ENCODE measurements around the gene FAM240B.

Gene FAM240B

GRCh38 chr9:38673399-38674193 lies 46.3 kb downstream of the FAM240B start:
- CTCF ChIA-PET, result interaction anchor here (1.1 to 5.4 kb wide), 5 partner anchors 8 to 34 kb away, joined by 3 to 38 read pairs (median 10); no protein-coding TSS in a partner anchor
- POLR2A ChIA-PET, result no interaction called here
- no peak for DNase-seq (ENCODE audit: extremely low spot score)
- no peak for TF ChIP-seq CTCF (IDR thresholded peaks at IDR 0.05; ENCODE audit: control extremely low read depth, extremely low read depth, low read depth, missing control alignments)

- peak; percentile 52 for DNase-seq (ENCODE audit: extremely low spot score)
- POLR2A ChIA-PET, result no interaction called here
- no peak for TF ChIP-seq CTCF (IDR thresholded peaks at IDR 0.05; ENCODE audit: control extremely low read depth, extremely low read depth, low read depth, missing control alignments)
- CTCF ChIA-PET, result interaction anchor here (0.8 to 5.4 kb wide), 11 partner anchors 11 to 36 kb away, joined by 3 to 38 read pairs (median 9); no protein-coding TSS in a partner anchor
Measured at GRCh38 chr9:38671748-38672147, 48.2 kb downstream of the FAM240B start.

- ChIA-PET POLR2A (no interaction called here), CTCF (interaction anchor here (0.8 to 5.4 kb wide), 11 partner anchors 12 to 37 kb away, joined by 3 to 38 read pairs (median 9); no protein-coding TSS in a partner anchor)
- no peak for TF ChIP-seq CTCF (IDR thresholded peaks at IDR 0.05; ENCODE audit: control extremely low read depth, extremely low read depth, low read depth, missing control alignments)
- no peak for DNase-seq (ENCODE audit: extremely low spot score)
Measured at GRCh38 chr9:38671372-38671731, 48.6 kb downstream of the FAM240B start.

- DNase-seq (ENCODE audit: extremely low spot score), result no peak
- POLR2A ChIA-PET, result no interaction called here
- CTCF ChIA-PET, result interaction anchor here (0.9 to 5.4 kb wide), 8 partner anchors 12 to 37 kb away, joined by 3 to 38 read pairs (median 11); no protein-coding TSS in a partner anchor
- TF ChIP-seq CTCF (IDR thresholded peaks at IDR 0.05; ENCODE audit: control extremely low read depth, extremely low read depth, low read depth, missing control alignments), result no peak
Measured at GRCh38 chr9:38670542-38671371, 49.2 kb downstream of the FAM240B start.

GRCh38 chr9:38668791-38669466 lies 51.0 kb downstream of the FAM240B start:
- no peak for DNase-seq (ENCODE audit: extremely low spot score)
- ChIA-PET POLR2A (no interaction called here), CTCF (interaction anchor here (0.8 kb wide), 1 partner anchor 26 kb away, joined by 3 read pairs; no protein-coding TSS in a partner anchor)
- TF ChIP-seq CTCF (IDR thresholded peaks at IDR 0.05; ENCODE audit: control extremely low read depth, extremely low read depth, low read depth, missing control alignments), result no peak

Measured in GM10248 (cell line).